SK-N-SH (cell line): ENCODE results near the gene UNK. TPM values are rescaled to one million over a fixed set of nuclear protein-coding genes. Genes with fewer than 3 reads are reported as not detected.

Source experiments
- CTCF ChIA-PET: fragments of 300-600, 350-600 bp; formaldehyde crosslinking; extraction: SDS; loops from one replicate; lab custom pipeline; 2021; lab: Yijun Ruan, JAX
- POLR2A ChIA-PET: fragments of 350-600 bp; sonication (Branson Sonifier 250); formaldehyde crosslinking; extraction: SDS; loops from one replicate; lab custom pipeline; 2020; ENCODE audit warnings: antibody characterized with exemption, inconsistent platforms; lab: Yijun Ruan, JAX
- DNase-seq: peaks from one replicate; pipeline ENCODE4 v3.0.0; 2012
- H2AFZ ChIP-seq: fragments of 200-600 bp; sonication (generic); 2 replicates; pipeline ENCODE4 v1.8.1; 2016; ENCODE audit warnings: antibody characterized with exemption, mild to moderate bottlenecking, low read depth
- H3F3A ChIP-seq: fragments of 200-600 bp; sonication (generic); replicated peaks from 2 replicates; pipeline ENCODE3; 2016; ENCODE audit warnings: antibody characterized with exemption, mild to moderate bottlenecking; ENCODE audit not compliant: insufficient read depth
- H3K27ac ChIP-seq, 2 experiments: fragments of 200-500 bp in 1 of 2; fragments of 200-600 bp in 1 of 2; sonication (Bioruptor generic) in 1 of 2; sonication (generic), shearing (Covaris generic) in 1 of 2; 2 replicates each; pipeline versions ENCODE4 v1.5.1 to v1.6.1; 2014 to 2016; ENCODE audit warnings: low read depth in 2 of 2, inconsistent platforms in 1 of 2, low read length in 1 of 2, mild to moderate bottlenecking in 1 of 2, mixed read lengths in 1 of 2
- H3K27me3 ChIP-seq: fragments of 200-600 bp; sonication (generic), shearing (Covaris generic); 2 replicates; pipeline ENCODE4 v1.6.1; 2016; ENCODE audit warnings: mixed run types; ENCODE audit not compliant: insufficient read depth
- H3K36me3 ChIP-seq, 2 experiments: fragments of 200-500 bp in 1 of 2; fragments of 200-600 bp in 1 of 2; sonication (Bioruptor generic) in 1 of 2; sonication (generic) in 1 of 2; replicated peaks in 1 of 2; 2 replicates each; pipeline versions ENCODE3 to v1.5.1; 2014 to 2016; ENCODE audit warnings: low read length in 1 of 2, mild to moderate bottlenecking in 1 of 2; ENCODE audit not compliant: insufficient read depth in 2 of 2, control insufficient read depth in 1 of 2
- H3K4me1 ChIP-seq, 2 experiments: fragments of 200-500 bp in 1 of 2; fragments of 200-600 bp in 1 of 2; sonication (Bioruptor generic) in 1 of 2; sonication (generic), shearing (Covaris generic) in 1 of 2; 2 replicates each; pipeline versions ENCODE4 v1.5.1 to v1.6.1; 2014 to 2016; ENCODE audit warnings: low read depth in 1 of 2, low read length in 1 of 2, mixed run types in 1 of 2; ENCODE audit not compliant: insufficient read depth in 2 of 2, control insufficient read depth in 1 of 2
- H3K4me2 ChIP-seq: fragments of 200-600 bp; sonication (generic), shearing (Covaris generic); 2 replicates; pipeline ENCODE4 v1.6.1; 2017; ENCODE audit warnings: mixed run types
- H3K4me3 ChIP-seq, 2 experiments: fragments of 200-500 bp in 1 of 2; fragments of 200-600 bp in 1 of 2; sonication (Bioruptor generic) in 1 of 2; sonication (generic), shearing (Covaris generic) in 1 of 2; 2 replicates each; pipeline versions ENCODE4 v1.5.1 to v1.8.1; 2014 to 2016; ENCODE audit warnings: low read depth in 2 of 2, inconsistent platforms in 1 of 2, low read length in 1 of 2, mild to moderate bottlenecking in 1 of 2, mixed read lengths in 1 of 2, moderate library complexity in 1 of 2
- H3K79me2 ChIP-seq: fragments of 200-600 bp; sonication (generic); 2 replicates; pipeline ENCODE4 v1.8.1; 2017; ENCODE audit warnings: mild to moderate bottlenecking; ENCODE audit not compliant: insufficient read depth
- H3K9ac ChIP-seq: fragments of 200-600 bp; sonication (generic); 2 replicates; pipeline ENCODE4 v1.6.1; 2017; ENCODE audit warnings: mixed run types
- H3K9me2 ChIP-seq: fragments of 200-600 bp; sonication (generic); 2 replicates; pipeline ENCODE4 v1.6.1; 2017; ENCODE audit warnings: mixed run types
- H3K9me3 ChIP-seq: fragments of 200-600 bp; sonication (generic); 2 replicates; pipeline ENCODE4 v1.6.1; 2017; ENCODE audit warnings: mixed run types, mild to moderate bottlenecking, moderate library complexity
- H4K20me1 ChIP-seq: fragments of 200-600 bp; sonication (generic); 2 replicates; pipeline ENCODE4 v1.6.1; 2017; ENCODE audit warnings: mild to moderate bottlenecking, mixed run types; ENCODE audit not compliant: insufficient read depth
- ELF1 ChIP-seq: IDR thresholded peaks from 2 replicates; pipeline ENCODE4 v1.4.0; 2012
- EP300 ChIP-seq, 2 experiments: IDR thresholded peaks; 2 replicates each; pipeline versions ENCODE4 v1.4.0 to v1.6.1; 2012; ENCODE audit warnings: borderline replicate concordance in 1 of 2, low read depth in 1 of 2, low read length in 1 of 2
- FOXJ3 ChIP-seq: sonication (generic); formaldehyde crosslinking; IDR thresholded peaks from 2 replicates; pipeline ENCODE4 v1.5.1; 2020; ENCODE audit warnings: mild to moderate bottlenecking, missing genetic modification reagents
- FOXM1 ChIP-seq: IDR thresholded peaks from 2 replicates; pipeline ENCODE4 v1.4.0; 2012; ENCODE audit warnings: low read depth, mild to moderate bottlenecking
- JUND ChIP-seq: IDR thresholded peaks from 2 replicates; pipeline ENCODE4 v1.4.0; 2012
- MEF2A ChIP-seq: IDR thresholded peaks from 2 replicates; pipeline ENCODE4 v1.4.0; 2012; ENCODE audit warnings: low read depth, borderline replicate concordance
- NFIC ChIP-seq: IDR thresholded peaks from 2 replicates; pipeline ENCODE4 v1.4.0; 2012; ENCODE audit warnings: borderline replicate concordance
- NRF1 ChIP-seq: IDR thresholded peaks from 2 replicates; pipeline ENCODE4 v1.6.1; 2012; ENCODE audit warnings: low read depth, mild to moderate bottlenecking, low read length
- RFX5 ChIP-seq: IDR thresholded peaks from 2 replicates; pipeline ENCODE4 v1.6.1; 2012; ENCODE audit warnings: mild to moderate bottlenecking, improper control_type of control experiment, low read length
- RXRA ChIP-seq: IDR thresholded peaks from 2 replicates; pipeline ENCODE4 v1.4.0; 2012; ENCODE audit warnings: low read depth, mild to moderate bottlenecking, borderline replicate concordance
- SIN3A ChIP-seq: IDR thresholded peaks from 2 replicates; pipeline ENCODE4 v1.6.1; 2012; ENCODE audit warnings: low read depth, mild to moderate bottlenecking, low read length, moderate library complexity, borderline replicate concordance
- TAF1 ChIP-seq: IDR thresholded peaks from 2 replicates; pipeline ENCODE4 v1.6.1; 2012; ENCODE audit warnings: low read depth, mild to moderate bottlenecking, low read length, moderate library complexity, borderline replicate concordance
- TCF12 ChIP-seq: IDR thresholded peaks from 2 replicates; pipeline ENCODE4 v1.4.0; 2012
- WGBS: methylation state at CpG from one replicate; pipeline ENCODE4 v1.1.6; 2017; ENCODE audit warnings: low lambda C conversion rate; 5-methylcytosine and 5-hydroxymethylcytosine counted together
- polyA plus RNA-seq, 3 experiments: library from polyadenylated mRNA; depleted of rRNA; stranded (reverse); fragments of >200 nt; gene quantifications; 2 replicates each; pipeline ENCODE4 v1.2.3, GENCODE V29; 2012
- TF ChIP-seq, protein P1 (sequence below): fragments of 150-350 bp; IDR thresholded peaks from 2 replicates; pipeline ENCODE4 v1.6.1; 2017; ENCODE audit warnings: antibody characterized with exemption, low read length, low read depth, borderline replicate concordance
- TF ChIP-seq, protein P2 (sequence below): fragments of 150-350 bp; IDR thresholded peaks from 2 replicates; pipeline ENCODE4 v1.6.1; 2016; ENCODE audit warnings: mild to moderate bottlenecking, low read depth, low read length
- TF ChIP-seq, protein P3 (sequence below): fragments of 200-600 bp; sonication (generic); IDR thresholded peaks from 2 replicates; pipeline ENCODE4 v1.6.1; 2017; ENCODE audit warnings: antibody characterized with exemption, mild to moderate bottlenecking, moderate library complexity
- TF ChIP-seq, protein P4 (sequence below): IDR thresholded peaks from 2 replicates; pipeline ENCODE4 v1.4.0; 2012; ENCODE audit warnings: low read depth
- TF ChIP-seq, protein P5 (sequence below): IDR thresholded peaks from 2 replicates; pipeline ENCODE4 v1.4.0; 2012; ENCODE audit warnings: low read depth, borderline replicate concordance

Gene UNK
- polyA plus RNA-seq, 1 of the 3 experiments (the other 2 are of a cell fraction) = 24.8 TPM

DNA sequence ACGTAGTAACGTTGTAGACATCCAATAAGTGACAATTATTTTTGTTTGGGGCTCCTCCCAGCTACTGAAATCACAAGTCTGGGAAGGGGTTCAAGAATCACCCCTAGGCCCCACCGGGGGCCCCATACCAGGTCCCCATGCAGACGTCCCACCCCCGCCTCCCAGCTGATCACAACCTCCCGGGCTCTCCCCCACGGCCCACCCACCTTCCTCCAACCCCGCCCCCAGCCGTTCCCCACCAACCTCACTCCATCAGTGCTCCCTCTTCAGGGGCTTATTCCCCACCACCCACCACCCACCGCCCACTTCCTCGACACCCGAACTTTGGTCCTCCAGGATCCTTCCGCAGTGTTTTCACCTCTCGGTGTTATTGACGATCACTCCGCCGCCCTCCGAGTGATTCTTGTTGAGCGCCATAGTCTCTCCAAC lies 70.3 kb downstream of the UNK start:
- no peak for TF ChIP-seq NFIC
- TF ChIP-seq, protein P1, sequence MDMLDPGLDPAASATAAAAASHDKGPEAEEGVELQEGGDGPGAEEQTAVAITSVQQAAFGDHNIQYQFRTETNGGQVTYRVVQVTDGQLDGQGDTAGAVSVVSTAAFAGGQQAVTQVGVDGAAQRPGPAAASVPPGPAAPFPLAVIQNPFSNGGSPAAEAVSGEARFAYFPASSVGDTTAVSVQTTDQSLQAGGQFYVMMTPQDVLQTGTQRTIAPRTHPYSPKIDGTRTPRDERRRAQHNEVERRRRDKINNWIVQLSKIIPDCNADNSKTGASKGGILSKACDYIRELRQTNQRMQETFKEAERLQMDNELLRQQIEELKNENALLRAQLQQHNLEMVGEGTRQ = no peak
- TF ChIP-seq NRF1 = no peak
- TF ChIP-seq RXRA = no peak
- TF ChIP-seq TCF12 = no peak
- TF ChIP-seq EP300 (IDR thresholded peaks at IDR 0.05; ENCODE audit: borderline replicate concordance in 1 of 2, low read depth in 1 of 2, low read length in 1 of 2) = 0 out of 4 replicates have a peak, but pooled peaks of 1 of the 2 experiments have one; percentile 7
- peak; percentile 69 for TF ChIP-seq TAF1
- DNase-seq = peak; percentile 87
- peaks cover 12 to 19% of the 10 kb centered on the region in 2 experiments; a peak in 3 of 4 replicates for H3K4me1 ChIP-seq
- H3K9ac ChIP-seq = peak overlapping the region; percentile 70
- H3K4me2 ChIP-seq = peak overlapping the region; percentile 81
- H3F3A ChIP-seq = peaks cover 15% of the 10 kb centered on the region
- ChIA-PET POLR2A (interaction anchor here (0.6 to 2.4 kb wide), 15 partner anchors 10 to 875 kb away, joined by 3 to 31 read pairs (median 5); partner anchors contain the start of genes TRIM47, TRIM65, UNC13D and UNK), CTCF (interaction anchor here (0.6 to 6.9 kb wide), 28 partner anchors 9 to 409 kb away, joined by 3 to 79 read pairs (median 8); partner anchors contain the start of genes ACOX1, MRPL38, TEN1 and TRIM47)
- peak overlapping the region; percentile 72 to 83 for H3K4me3 ChIP-seq
- H3K36me3 ChIP-seq = peaks cover 8 to 15% of the 10 kb centered on the region in 2 experiments
- peak overlapping the region; percentile 66 to 86 for H3K27ac ChIP-seq
- 2% methylated on average over 19 of the region's 19 CpGs for WGBS
- peaks cover 29% of the 10 kb centered on the region for H3K79me2 ChIP-seq
- no peaks in the 10 kb centered on the region for H3K9me3 ChIP-seq
- H4K20me1 ChIP-seq = no peaks in the 10 kb centered on the region; the same call in 1 of the 2 replicates
- no peak overlapping the region for H2AFZ ChIP-seq
- H3K9me2 ChIP-seq = no peaks in the 10 kb centered on the region
- H3K27me3 ChIP-seq = no peaks in the 10 kb centered on the region

DNA sequence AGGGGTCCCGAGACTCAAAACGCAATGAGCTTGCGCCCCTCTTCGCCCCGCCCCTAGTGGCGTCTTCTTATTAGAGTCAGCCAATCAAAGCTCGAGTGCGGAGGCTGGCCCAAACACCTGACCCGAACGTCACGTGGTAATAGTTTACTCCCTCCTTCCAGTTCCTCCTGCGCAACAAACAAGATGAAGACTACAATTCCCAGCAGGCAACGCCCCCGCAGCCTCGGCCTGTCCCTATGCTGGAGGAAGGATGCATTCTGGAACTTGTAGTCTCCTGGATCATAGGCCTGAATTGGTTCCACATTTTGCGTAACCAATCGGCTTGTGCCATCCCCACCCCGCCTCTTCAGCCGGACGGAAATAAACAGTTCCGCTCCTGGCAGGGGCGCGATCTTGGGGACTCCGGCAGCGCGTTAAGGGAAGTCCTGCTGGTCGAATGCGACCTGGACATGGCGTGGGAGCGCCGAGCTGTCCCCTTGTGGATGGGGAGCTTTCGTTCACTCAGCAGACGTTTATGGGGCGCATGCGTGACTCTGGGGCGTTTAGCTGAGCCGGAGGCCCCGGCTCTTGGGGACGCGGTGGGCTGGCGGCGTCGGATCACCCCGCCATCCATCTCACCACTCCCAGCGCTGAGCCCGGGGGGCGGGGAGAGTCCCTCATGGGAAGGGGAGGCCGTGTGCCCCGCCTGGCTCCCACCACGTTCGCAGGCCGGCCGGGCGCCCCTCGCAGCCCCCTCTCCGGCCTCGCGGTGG lies 70.9 kb downstream of the UNK start, which contains the start of gene WBP2:
Gene WBP2 (minus strand): TSS at position 26 of the 752 bp plus-strand sequence. CDS start 38 bp downstream, outside the sequence.
- WGBS = 3% methylated on average over 32 of the region's 58 CpGs
- peak within 1 kb of the TSS; percentile 73 for H2AFZ ChIP-seq
- ChIA-PET CTCF (interaction anchor here (0.7 to 6.9 kb wide), 39 partner anchors 10 to 424 kb away, joined by 3 to 79 read pairs (median 6); partner anchors contain the start of genes ACOX1, CDK3, EVPL and MRPL38), POLR2A (interaction anchor here (0.5 to 2.4 kb wide), 16 partner anchors 10 to 875 kb away, joined by 3 to 31 read pairs (median 6); partner anchors contain the start of genes TRIM47, TRIM65, UNC13D and UNK)
- peak within 1 kb of the TSS; percentile 78 for H3K9ac ChIP-seq
- DNase-seq = peak; percentile 97
- H3K79me2 ChIP-seq = peaks cover 29% of the 10 kb centered on the region
- H3K9me3 ChIP-seq = no peaks in the 10 kb centered on the region
- H3F3A ChIP-seq = peaks cover 15% of the 10 kb centered on the region
- H3K9me2 ChIP-seq = no peaks in the 10 kb centered on the region
- H4K20me1 ChIP-seq = no peaks in the 10 kb centered on the region; the same call in 1 of the 2 replicates
- H3K4me1 ChIP-seq = peaks cover 12 to 19% of the 10 kb centered on the region in 2 experiments; a peak in 3 of 4 replicates
- peak within 1 kb of the TSS; percentile 86 to 88 for H3K27ac ChIP-seq
- peaks cover 7 to 11% of the 10 kb centered on the region in 2 experiments for H3K36me3 ChIP-seq
- no peaks in the 10 kb centered on the region for H3K27me3 ChIP-seq
- H3K4me2 ChIP-seq = peak within 1 kb of the TSS; percentile 94
- peak within 1 kb of the TSS; percentile 72 to 83 for H3K4me3 ChIP-seq
- peak; percentile 80 for TF ChIP-seq ELF1
- no peak for TF ChIP-seq EP300 (IDR thresholded peaks at IDR 0.05; ENCODE audit: borderline replicate concordance in 1 of 2, low read depth in 1 of 2, low read length in 1 of 2)
- no peak for TF ChIP-seq RXRA
- TF ChIP-seq, protein P2, sequence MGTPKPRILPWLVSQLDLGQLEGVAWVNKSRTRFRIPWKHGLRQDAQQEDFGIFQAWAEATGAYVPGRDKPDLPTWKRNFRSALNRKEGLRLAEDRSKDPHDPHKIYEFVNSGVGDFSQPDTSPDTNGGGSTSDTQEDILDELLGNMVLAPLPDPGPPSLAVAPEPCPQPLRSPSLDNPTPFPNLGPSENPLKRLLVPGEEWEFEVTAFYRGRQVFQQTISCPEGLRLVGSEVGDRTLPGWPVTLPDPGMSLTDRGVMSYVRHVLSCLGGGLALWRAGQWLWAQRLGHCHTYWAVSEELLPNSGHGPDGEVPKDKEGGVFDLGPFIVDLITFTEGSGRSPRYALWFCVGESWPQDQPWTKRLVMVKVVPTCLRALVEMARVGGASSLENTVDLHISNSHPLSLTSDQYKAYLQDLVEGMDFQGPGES = peak; percentile 44; the same call in 1 of the 2 replicates
- TF ChIP-seq SIN3A = peak; percentile 80; the same call in 1 of the 2 replicates
- peak; percentile 50; the same call in 1 of the 2 replicates for TF ChIP-seq FOXJ3 (CRISPR knock-in tag)
- TF ChIP-seq, protein P3, sequence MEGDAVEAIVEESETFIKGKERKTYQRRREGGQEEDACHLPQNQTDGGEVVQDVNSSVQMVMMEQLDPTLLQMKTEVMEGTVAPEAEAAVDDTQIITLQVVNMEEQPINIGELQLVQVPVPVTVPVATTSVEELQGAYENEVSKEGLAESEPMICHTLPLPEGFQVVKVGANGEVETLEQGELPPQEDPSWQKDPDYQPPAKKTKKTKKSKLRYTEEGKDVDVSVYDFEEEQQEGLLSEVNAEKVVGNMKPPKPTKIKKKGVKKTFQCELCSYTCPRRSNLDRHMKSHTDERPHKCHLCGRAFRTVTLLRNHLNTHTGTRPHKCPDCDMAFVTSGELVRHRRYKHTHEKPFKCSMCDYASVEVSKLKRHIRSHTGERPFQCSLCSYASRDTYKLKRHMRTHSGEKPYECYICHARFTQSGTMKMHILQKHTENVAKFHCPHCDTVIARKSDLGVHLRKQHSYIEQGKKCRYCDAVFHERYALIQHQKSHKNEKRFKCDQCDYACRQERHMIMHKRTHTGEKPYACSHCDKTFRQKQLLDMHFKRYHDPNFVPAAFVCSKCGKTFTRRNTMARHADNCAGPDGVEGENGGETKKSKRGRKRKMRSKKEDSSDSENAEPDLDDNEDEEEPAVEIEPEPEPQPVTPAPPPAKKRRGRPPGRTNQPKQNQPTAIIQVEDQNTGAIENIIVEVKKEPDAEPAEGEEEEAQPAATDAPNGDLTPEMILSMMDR = peak; percentile 70
- TF ChIP-seq NRF1 = peak; percentile 81
- TF ChIP-seq JUND = no peak
- TF ChIP-seq, protein P4, sequence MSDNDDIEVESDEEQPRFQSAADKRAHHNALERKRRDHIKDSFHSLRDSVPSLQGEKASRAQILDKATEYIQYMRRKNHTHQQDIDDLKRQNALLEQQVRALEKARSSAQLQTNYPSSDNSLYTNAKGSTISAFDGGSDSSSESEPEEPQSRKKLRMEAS = no peak; the same call in 1 of the 2 replicates
- peak; percentile 77; the same call in 1 of the 2 replicates for TF ChIP-seq TAF1
- TF ChIP-seq, protein P5, sequence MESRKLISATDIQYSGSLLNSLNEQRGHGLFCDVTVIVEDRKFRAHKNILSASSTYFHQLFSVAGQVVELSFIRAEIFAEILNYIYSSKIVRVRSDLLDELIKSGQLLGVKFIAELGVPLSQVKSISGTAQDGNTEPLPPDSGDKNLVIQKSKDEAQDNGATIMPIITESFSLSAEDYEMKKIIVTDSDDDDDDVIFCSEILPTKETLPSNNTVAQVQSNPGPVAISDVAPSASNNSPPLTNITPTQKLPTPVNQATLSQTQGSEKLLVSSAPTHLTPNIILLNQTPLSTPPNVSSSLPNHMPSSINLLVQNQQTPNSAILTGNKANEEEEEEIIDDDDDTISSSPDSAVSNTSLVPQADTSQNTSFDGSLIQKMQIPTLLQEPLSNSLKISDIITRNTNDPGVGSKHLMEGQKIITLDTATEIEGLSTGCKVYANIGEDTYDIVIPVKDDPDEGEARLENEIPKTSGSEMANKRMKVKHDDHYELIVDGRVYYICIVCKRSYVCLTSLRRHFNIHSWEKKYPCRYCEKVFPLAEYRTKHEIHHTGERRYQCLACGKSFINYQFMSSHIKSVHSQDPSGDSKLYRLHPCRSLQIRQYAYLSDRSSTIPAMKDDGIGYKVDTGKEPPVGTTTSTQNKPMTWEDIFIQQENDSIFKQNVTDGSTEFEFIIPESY = no peak
- no peak for TF ChIP-seq MEF2A
- no peak for TF ChIP-seq RFX5
- TF ChIP-seq FOXM1 = no peak
